ENCODE measurements around the gene UHRF1. TPM values are rescaled to one million over a fixed set of nuclear protein-coding genes. Genes with fewer than 3 reads are reported as not detected.
"Not testable (repeated sequence)": the region's sequence is repeated elsewhere in the genome, so short reads cannot be mapped to it uniquely, and the experiment has no call there.

UHRF1 gene
- total RNA-seq, 1 donor from 2014 or later: 16.8 TPM

DNA sequence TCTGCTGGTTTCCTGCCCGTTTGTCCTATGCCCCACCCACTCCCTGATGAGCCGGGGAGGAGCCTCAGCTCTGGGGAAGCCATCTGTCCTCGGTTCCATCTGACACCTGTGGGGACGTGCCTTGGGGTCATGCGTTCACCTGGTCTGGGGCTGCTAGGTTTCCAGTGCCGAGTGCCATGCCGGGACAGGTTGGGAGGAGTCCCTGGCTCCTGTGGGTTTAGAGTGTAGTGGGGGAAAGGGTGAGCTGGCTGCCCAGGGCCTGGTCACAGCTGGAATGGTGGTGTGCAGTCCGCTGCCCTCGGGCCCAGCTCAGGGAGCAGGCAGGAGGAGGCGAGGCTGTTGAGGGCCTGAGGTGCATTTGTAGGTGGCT is 62.1 kb downstream of the UHRF1 start:
- H3K4me3 Mint-ChIP-seq (ENCODE audit: unreplicated experiment): peak overlapping the region; percentile 96
- peaks cover 40% of the 10 kb centered on the region for H3K4me1 Mint-ChIP-seq (ENCODE audit: unreplicated experiment)
- TF ChIP-seq, protein P1, sequence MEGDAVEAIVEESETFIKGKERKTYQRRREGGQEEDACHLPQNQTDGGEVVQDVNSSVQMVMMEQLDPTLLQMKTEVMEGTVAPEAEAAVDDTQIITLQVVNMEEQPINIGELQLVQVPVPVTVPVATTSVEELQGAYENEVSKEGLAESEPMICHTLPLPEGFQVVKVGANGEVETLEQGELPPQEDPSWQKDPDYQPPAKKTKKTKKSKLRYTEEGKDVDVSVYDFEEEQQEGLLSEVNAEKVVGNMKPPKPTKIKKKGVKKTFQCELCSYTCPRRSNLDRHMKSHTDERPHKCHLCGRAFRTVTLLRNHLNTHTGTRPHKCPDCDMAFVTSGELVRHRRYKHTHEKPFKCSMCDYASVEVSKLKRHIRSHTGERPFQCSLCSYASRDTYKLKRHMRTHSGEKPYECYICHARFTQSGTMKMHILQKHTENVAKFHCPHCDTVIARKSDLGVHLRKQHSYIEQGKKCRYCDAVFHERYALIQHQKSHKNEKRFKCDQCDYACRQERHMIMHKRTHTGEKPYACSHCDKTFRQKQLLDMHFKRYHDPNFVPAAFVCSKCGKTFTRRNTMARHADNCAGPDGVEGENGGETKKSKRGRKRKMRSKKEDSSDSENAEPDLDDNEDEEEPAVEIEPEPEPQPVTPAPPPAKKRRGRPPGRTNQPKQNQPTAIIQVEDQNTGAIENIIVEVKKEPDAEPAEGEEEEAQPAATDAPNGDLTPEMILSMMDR (IDR thresholded peaks at IDR 0.05; ENCODE audit: unreplicated experiment): no peak
- peaks cover 7% of the 10 kb centered on the region for H3K36me3 Mint-ChIP-seq (ENCODE audit: low read depth, unreplicated experiment)
- peaks cover 13% of the 10 kb centered on the region for H3K27me3 Mint-ChIP-seq (ENCODE audit: unreplicated experiment)
- H3K9me3 Mint-ChIP-seq (ENCODE audit: unreplicated experiment): no peaks in the 10 kb centered on the region
- H3K27ac Mint-ChIP-seq (ENCODE audit: unreplicated experiment): peak overlapping the region; percentile 55
- DNase-seq (ENCODE audit: low spot score): peak; percentile 43

DNA sequence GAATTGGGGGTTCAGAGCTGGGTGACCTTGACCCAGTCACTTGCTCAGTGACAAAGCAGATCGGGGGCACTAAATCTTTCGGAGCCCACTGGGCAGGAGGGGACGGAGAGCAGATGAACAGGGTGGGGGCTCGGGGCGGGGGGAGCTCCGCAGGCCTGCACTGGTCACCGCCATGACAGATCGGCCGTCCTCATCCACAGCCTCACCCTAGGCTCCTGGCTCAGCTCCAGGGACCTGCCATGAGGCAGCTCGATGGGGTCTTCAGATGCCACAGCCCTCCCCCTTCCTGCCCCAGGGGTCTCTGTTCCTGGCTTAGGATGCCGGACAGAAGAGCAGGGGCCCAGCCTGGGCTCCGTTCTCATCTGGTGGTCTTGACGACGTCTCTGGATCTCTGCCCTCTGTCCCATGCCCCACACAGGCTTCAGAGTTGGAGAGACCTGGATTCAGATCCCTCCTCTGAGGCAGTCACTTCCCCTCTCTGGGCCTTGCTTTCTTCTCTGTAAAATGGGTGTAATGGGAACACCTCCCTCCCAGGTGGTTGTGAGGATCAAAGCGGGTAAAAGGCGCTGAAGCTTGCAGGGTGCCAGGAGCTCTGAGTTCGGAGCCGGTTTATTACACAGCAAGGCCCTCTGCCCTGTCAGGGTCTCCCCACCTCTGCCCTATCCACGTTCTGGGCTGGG is 62.7 kb downstream of the UHRF1 start:
- peaks cover 13% of the 10 kb centered on the region for H3K27me3 Mint-ChIP-seq (ENCODE audit: unreplicated experiment)
- no peaks in the 10 kb centered on the region for H3K9me3 Mint-ChIP-seq (ENCODE audit: unreplicated experiment)
- peaks cover 7% of the 10 kb centered on the region for H3K36me3 Mint-ChIP-seq (ENCODE audit: low read depth, unreplicated experiment)
- TF ChIP-seq, protein P1 (IDR thresholded peaks at IDR 0.05; ENCODE audit: unreplicated experiment): no peak
- peaks cover 44% of the 10 kb centered on the region for H3K4me1 Mint-ChIP-seq (ENCODE audit: unreplicated experiment)
- peak overlapping the region; percentile 96 for H3K4me3 Mint-ChIP-seq (ENCODE audit: unreplicated experiment)
- no peak for DNase-seq (ENCODE audit: low spot score)
- H3K27ac Mint-ChIP-seq (ENCODE audit: unreplicated experiment): peak overlapping the region; percentile 55

DNA sequence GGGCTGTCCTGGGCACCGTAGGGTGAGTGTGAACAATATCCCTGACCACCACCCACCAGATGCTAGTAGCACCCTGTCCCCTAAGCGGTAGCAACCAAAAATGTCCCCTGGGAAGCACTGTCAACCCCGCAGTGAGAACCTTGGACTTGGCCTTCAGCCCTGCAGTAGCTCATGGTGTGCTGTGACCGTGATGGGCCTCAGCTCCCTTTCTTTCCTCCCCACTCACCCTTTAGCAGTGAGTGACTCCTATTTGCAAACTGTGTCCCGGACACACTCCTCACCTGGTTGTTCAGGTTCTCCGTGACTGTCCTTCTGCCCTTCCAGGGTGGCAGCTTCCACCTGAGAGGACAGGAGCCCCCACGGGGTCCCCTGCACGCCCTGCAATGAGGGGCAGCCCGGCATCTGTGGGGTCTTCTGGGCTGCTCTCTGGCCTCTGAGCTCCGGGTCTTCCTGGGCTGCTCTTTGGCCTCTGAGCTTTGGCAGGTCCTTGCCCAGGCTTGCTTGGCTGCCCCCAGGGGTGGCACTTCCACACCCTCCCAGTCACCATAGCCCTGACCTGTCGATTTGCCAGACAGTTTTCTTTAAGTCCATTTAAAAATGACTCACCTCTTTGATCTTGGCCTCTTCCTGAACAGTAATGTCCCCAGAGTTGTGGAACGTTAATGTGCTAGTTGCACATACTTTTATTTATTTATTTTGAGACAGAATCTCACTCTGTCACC is 63.4 kb downstream of the UHRF1 start:
- H3K4me3 Mint-ChIP-seq (ENCODE audit: unreplicated experiment): no peak overlapping the region
- TF ChIP-seq, protein P1 (IDR thresholded peaks at IDR 0.05; ENCODE audit: unreplicated experiment): no peak

DNA sequence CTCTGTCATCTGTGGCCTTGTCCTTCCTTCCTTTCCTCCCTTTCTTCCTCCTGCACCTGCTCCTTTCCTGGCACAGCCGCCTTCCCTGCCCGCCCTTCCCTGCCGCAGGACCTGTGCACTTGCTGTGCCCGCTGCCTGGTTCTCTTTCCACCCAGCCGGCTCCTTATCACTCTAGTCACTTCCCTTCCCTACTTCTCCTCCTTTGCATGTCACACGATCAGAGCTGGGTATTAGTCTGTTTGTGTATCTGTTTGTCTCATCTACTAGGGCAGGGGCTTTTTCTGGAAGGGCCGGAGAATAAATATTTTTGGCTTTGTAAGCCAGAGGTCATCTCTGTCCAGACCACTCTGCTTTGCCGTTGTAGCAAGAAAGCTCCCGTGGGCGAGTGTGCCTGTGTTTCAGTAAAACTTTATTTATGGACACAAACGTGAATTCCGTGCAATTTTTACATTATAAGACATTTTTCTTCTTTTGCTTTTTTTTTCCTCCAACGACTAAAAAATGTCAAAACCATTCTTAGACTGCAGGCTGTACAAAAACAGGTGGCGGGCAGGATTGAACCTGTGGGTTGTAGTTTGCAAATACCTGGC is 65.7 kb downstream of the UHRF1 start:
- Mint-ChIP-seq H3K4me3 (ENCODE audit: unreplicated experiment) (peak overlapping the region; percentile 73), H3K27me3 (ENCODE audit: unreplicated experiment) (peaks cover 11% of the 10 kb centered on the region), H3K27ac (ENCODE audit: unreplicated experiment) (peak overlapping the region; percentile 81), H3K36me3 (ENCODE audit: low read depth, unreplicated experiment) (peaks cover 4% of the 10 kb centered on the region), H3K9me3 (ENCODE audit: unreplicated experiment) (no peaks in the 10 kb centered on the region), H3K4me1 (ENCODE audit: unreplicated experiment) (peaks cover 50% of the 10 kb centered on the region)
- TF ChIP-seq, protein P1 (IDR thresholded peaks at IDR 0.05; ENCODE audit: unreplicated experiment): no peak
- no peak for DNase-seq (ENCODE audit: low spot score)

More for the DNA sequence above, 63.4 kb downstream of the UHRF1 start:
- peak overlapping the region; percentile 26 for H3K27ac Mint-ChIP-seq (ENCODE audit: unreplicated experiment)
- peaks cover 49% of the 10 kb centered on the region for H3K4me1 Mint-ChIP-seq (ENCODE audit: unreplicated experiment)
- no peaks in the 10 kb centered on the region for H3K9me3 Mint-ChIP-seq (ENCODE audit: unreplicated experiment)
- H3K36me3 Mint-ChIP-seq (ENCODE audit: low read depth, unreplicated experiment): peaks cover 7% of the 10 kb centered on the region
- DNase-seq (ENCODE audit: low spot score): no peak
- peaks cover 13% of the 10 kb centered on the region for H3K27me3 Mint-ChIP-seq (ENCODE audit: unreplicated experiment)

DNA sequence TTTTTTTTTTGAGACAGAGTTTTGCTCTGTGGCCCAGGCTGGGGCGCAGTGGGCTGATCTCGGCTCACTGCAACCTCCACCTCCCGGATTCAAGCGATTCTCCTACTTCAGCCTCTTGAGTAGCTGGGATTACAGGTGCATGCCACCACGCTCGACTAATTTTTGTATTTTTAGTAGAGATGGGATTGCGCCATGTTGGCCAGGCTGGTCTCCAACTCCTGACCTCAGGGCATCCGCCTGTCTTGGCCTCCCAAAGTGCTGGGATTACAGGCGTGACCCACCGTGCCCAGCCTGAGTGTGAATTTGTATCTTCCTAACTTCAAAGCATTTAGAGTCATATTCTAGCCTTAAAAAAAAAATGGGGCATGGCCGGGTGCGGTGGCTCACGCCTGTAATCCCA is 66.3 kb downstream of the UHRF1 start:
- Mint-ChIP-seq H3K4me1 (ENCODE audit: unreplicated experiment) (peaks cover 44% of the 10 kb centered on the region), H3K27ac (ENCODE audit: unreplicated experiment) (peak overlapping the region; percentile 96)
- not testable (repeated sequence) for H3K27me3 Mint-ChIP-seq (ENCODE audit: unreplicated experiment); H3K36me3 Mint-ChIP-seq (ENCODE audit: low read depth, unreplicated experiment); H3K4me3 Mint-ChIP-seq (ENCODE audit: unreplicated experiment); H3K9me3 Mint-ChIP-seq (ENCODE audit: unreplicated experiment); DNase-seq (ENCODE audit: low spot score)
